HCT116 (cell line): ENCODE measurements around the gene UMODL1.
"Not testable (repeated sequence)": the region's sequence is repeated elsewhere in the genome, so short reads cannot be mapped to it uniquely, and the experiment has no call there.

Experiments used
- EZH2 ChIP-seq: fragments of 200-600 bp; sonication (generic); IDR thresholded peaks from 2 replicates; pipeline ENCODE4 v1.6.1; 2017; ENCODE audit warnings: antibody characterized with exemption, mixed run types
- JUND ChIP-seq: IDR thresholded peaks from 2 replicates; pipeline ENCODE4 v1.6.1; 2012
- POLR2A ChIP-seq: IDR thresholded peaks from 2 replicates; pipeline ENCODE4 v1.7.0; 2011; ENCODE audit warnings: borderline replicate concordance; ENCODE audit not compliant: insufficient read depth, insufficient read length; ENCODE audit errors: extremely low read depth
- POLR2AphosphoS5 ChIP-seq: IDR thresholded peaks from 2 replicates; pipeline ENCODE4 v1.6.1; 2011; ENCODE audit warnings: mild to moderate bottlenecking, low read depth, low read length, moderate library complexity
- YY1 ChIP-seq: IDR thresholded peaks from 2 replicates; pipeline ENCODE4 v1.6.1; 2011; ENCODE audit warnings: low read length, low read depth, moderate library complexity, mild to moderate bottlenecking; ENCODE audit not compliant: insufficient replicate concordance; ENCODE audit errors: extremely low read depth
- TF ChIP-seq, protein P1 (sequence below), 3 experiments: fragments of 200-600 bp in 1 of 3; sonication (generic) in 1 of 3; IDR thresholded peaks in 2 of 3; conservative IDR thresholded peaks in 1 of 3; 2 replicates each; pipeline ENCODE4 v1.5.1; 2012 to 2017; ENCODE audit warnings: low read depth in 2 of 3, low read length in 2 of 3, antibody characterized with exemption in 1 of 3, borderline replicate concordance in 1 of 3, control low read depth in 1 of 3, mild to moderate bottlenecking in 1 of 3, mixed read lengths in 1 of 3, mixed run types in 1 of 3, moderate library complexity in 1 of 3; ENCODE audit not compliant: insufficient read depth in 1 of 3

DNA sequence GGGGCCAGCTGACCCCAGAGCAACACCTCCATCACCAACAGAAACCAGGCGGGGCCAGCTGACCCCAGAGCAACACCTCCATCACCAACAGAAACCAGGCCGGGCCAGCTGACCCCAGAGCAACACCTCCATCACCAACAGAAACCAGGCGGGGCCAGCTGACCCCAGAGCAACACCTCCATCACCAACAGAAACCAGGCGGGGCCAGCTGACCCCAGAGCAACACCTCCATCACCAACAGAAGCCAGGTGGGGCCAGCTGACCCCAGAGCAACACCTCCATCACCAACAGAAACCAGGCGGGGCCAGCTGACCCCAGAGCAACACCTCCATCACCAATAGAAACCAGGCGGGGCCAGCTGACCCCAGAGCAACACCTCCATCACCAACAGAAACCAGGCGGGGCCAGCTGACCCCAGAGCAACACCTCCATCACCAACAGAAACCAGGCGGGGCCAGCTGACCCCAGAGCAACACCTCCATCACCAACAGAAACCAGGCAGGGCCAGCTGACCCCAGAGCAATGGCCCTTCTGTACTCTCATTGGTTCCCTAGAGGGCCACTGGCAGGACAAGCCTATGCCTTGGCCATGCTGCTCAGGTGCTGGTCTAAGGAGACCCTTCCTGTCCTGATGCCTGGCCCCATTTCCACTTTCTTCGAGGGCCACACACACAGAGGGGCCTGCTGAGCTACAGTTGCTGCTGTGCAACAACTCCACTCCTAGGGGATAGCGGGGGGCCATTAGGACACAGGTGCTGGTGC lies 7.3 kb downstream of the UMODL1 start:
- TF ChIP-seq YY1, EZH2, JUND, POLR2AphosphoS5, POLR2A: not testable (repeated sequence)
- TF ChIP-seq, protein P1, sequence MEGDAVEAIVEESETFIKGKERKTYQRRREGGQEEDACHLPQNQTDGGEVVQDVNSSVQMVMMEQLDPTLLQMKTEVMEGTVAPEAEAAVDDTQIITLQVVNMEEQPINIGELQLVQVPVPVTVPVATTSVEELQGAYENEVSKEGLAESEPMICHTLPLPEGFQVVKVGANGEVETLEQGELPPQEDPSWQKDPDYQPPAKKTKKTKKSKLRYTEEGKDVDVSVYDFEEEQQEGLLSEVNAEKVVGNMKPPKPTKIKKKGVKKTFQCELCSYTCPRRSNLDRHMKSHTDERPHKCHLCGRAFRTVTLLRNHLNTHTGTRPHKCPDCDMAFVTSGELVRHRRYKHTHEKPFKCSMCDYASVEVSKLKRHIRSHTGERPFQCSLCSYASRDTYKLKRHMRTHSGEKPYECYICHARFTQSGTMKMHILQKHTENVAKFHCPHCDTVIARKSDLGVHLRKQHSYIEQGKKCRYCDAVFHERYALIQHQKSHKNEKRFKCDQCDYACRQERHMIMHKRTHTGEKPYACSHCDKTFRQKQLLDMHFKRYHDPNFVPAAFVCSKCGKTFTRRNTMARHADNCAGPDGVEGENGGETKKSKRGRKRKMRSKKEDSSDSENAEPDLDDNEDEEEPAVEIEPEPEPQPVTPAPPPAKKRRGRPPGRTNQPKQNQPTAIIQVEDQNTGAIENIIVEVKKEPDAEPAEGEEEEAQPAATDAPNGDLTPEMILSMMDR (IDR thresholded peaks at IDR 0.05 in 2 of 3, conservative IDR thresholded peaks at IDR 0.05 in 1 of 3; ENCODE audit: borderline replicate concordance in 1 of 3, insufficient read depth in 1 of 3, low read depth in 2 of 3, low read length in 2 of 3), result not testable (repeated sequence)
